DMS153 treated with DMSO at 0.1 percent for 48 hours (cell line): ENCODE measurements around the gene SERP1.

Experiments used
- DNase-seq: peaks from one replicate; lab custom pipeline; 2025; ENCODE audit not compliant: unreplicated experiment; lab: John Stamatoyannopoulos, UW

The SERP1 gene

GRCh38 chr3:150494411-150494977 lies 51.8 kb downstream of the SERP1 start:
- DNase-seq: no peak
